Fibroblast of gingiva (primary cell): ENCODE measurements around the gene HOXA9.

Experiments
- DNase-seq: peaks from one replicate; pipeline ENCODE4 v3.0.0-alpha.2; 2011; ENCODE audit warnings: low read depth

Gene HOXA9

DNA sequence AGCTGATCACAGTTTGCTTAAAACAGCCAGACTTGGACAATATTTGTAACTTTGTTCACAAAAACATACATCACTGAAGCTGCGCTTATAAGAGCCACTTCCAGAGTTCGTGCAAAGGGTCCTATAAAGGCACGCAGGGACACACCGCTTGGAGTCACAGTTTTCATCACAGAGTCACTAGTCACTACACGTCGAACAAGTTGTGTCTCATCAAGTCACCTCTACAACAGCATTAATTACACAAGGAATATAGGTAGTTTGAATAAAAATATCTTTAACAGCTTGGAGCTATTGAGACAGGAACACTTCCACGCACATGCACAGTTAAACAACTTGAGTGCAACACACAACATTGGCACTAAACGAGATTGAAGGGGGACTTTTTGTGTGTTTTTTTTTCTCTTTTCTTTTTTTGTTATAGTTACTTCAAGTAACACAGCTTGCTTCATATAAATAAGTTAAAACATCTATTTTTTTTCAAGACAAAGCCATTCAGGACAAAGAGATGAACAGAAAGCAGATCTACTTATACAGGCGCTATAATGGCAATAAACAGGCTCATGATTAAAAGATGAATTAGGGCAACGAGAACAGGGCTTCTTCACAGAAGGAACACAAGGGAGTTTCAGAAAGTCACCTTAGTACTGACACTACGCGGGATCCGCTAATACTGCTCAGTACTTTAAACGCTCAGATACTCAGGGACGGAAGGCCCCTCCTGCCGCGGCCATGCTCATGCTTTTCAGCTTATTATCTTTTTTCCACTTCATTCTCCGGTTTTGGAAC lies 24.0 kb downstream of the HOXA9 start:
- DNase-seq, result no peak

- DNase-seq, result no peak
Observed at GRCh38 chr7:27140126-27140857, 25.0 kb downstream of the HOXA9 start.

DNA sequence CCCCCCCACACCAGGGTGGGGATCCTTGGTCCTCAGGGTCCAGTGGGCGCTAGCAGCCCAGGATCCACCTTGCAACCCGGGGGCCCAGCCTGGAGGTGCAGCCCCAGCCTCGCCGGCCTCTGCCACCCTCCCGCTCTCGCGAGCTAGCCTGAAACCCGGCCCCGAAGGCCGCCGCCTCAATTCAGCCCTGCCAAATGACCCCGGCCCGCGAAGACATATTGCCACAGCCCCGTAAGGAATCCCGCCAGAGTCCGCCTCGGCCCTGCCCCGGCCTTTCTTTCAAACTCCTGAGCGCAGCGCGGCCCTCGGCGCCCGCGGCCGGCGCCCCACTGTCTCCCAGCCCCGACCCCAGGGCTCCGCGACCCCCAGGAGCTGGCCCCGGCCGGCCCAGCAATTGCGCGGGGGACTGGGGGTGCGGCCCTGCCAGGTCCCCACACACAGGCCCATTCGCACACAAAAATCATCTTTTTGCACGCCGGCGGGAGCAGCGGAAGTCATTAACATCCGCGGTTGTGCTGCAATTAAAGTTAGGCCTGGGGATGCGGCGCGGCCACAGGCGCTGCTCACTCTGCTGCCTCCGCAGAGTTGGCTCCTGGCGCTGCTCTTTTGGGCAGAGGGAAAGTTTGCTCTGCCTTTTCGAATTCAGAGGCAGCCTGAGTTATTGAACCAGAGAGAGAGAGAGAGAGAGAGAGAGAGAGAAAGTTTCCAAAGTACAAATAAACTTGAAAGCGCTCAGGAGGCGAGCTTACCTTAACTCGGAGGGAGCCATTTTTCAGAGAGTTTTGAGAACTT lies 25.8 kb downstream of the HOXA9 start:
- no peak for DNase-seq

DNA sequence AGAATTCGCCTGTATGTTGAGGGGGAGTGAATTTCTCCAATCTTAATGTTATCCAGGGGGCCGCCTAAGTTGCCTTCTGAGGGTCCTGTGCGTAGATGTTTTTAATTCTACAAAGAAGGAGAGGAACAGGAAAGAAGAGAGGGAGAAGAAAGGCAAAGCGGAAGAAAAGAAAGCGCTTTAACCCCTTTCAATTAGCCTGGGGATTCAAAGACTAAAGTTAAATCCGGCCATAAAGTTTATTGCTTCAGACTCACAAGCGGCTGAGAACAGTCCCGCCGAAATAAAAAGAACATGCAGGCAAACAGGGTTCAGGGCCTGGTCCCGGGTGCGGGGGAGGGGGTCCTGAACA lies 26.4 kb downstream of the HOXA9 start:
- no peak for DNase-seq

DNA sequence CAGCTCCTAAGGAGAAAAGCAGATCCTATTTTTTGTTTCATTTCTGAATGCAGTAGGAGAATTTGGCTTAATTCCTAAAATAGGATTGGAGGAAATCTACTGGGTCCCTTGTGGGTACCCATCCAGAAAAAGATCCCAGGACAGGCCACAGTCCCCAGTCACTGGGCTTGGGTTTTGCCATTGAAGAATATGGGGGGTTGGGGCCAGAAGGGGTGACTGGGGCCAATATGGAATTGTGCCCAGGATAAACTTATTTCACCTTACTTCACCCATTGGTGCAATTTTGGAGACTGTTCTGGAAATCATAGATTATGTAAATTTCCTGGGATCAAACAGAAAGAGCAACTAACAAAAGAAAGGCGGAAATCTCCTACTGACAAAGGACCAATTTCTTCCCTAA lies 26.9 kb downstream of the HOXA9 start:
- DNase-seq, result no peak

GRCh38 chr7:27137640-27138315 lies 27.6 kb downstream of the HOXA9 start:
- no peak for DNase-seq

GRCh38 chr7:27134392-27134791 lies 30.9 kb downstream of the HOXA9 start:
- peak; percentile 25 for DNase-seq

- no peak for DNase-seq
Observed at GRCh38 chr7:27133409-27134231, 31.7 kb downstream of the HOXA9 start.

DNA sequence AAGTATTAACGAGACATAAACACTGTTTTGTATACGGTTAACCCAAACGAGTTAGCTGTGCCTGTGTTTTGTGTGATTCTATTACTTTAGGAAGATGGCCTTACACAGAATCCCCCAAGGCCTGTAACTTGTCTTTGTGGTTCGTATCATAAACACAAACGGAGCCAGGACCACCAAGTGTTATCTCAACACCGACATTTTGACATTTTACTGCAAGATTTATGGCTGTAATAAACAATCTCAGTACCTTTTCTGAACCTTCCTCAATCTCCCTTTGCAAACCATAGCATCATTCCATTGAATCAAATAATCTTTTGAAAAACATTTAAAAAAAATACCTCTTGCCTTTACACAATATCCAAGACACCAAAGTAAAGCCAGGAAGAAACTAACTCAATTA lies 32.4 kb downstream of the HOXA9 start:
- no peak for DNase-seq

DNA sequence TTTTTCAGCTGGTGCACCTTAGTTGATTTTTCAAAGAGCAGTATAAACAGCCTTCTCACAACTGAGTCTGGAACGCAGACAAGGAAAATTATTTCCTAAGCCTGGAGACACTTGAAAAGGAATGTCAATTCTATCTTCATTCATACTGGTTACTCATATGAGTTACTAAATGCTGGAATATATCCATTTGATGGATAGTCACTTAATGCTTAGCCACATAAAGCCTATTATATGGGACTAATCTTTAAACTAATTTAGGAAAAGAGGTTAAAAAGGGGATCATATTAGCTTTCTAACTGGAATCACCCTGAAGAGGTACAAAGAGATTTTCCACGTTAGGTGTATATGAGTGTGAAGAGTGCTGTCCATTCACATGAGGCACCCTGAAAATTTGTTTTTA lies 33.1 kb downstream of the HOXA9 start:
- no peak for DNase-seq

DNA sequence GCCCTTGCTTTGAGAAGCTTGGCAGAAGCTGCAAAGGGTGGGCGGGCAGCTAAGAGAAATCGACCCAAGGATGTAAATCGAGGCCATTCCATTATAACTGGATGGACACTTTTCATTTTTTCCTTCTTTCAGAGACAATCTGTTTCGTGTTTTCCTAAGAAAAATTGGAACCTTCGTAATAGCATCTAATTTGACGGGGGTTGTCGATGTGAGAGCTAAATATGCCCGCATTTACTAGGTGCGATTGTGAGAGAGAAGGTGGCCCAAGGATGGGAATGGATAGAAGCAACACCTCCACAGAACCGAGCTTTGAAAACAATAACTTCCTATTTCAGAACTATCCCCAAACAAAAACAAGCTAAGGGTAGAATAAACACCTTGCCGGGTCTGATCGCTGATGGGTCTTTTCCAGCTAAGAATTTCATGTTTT lies 33.9 kb downstream of the HOXA9 start:
- DNase-seq, result no peak

GRCh38 chr7:27130540-27131389 lies 34.6 kb downstream of the HOXA9 start, which contains the start of gene HOXA4:
TSS of gene HOXA4 (minus strand) at chr7:27130757. CDS start at chr7:27130733, 24 bp downstream.
- DNase-seq, result no peak

- DNase-seq, result no peak
Observed at GRCh38 chr7:27129729-27130539, 35.4 kb downstream of the HOXA9 start.

DNA sequence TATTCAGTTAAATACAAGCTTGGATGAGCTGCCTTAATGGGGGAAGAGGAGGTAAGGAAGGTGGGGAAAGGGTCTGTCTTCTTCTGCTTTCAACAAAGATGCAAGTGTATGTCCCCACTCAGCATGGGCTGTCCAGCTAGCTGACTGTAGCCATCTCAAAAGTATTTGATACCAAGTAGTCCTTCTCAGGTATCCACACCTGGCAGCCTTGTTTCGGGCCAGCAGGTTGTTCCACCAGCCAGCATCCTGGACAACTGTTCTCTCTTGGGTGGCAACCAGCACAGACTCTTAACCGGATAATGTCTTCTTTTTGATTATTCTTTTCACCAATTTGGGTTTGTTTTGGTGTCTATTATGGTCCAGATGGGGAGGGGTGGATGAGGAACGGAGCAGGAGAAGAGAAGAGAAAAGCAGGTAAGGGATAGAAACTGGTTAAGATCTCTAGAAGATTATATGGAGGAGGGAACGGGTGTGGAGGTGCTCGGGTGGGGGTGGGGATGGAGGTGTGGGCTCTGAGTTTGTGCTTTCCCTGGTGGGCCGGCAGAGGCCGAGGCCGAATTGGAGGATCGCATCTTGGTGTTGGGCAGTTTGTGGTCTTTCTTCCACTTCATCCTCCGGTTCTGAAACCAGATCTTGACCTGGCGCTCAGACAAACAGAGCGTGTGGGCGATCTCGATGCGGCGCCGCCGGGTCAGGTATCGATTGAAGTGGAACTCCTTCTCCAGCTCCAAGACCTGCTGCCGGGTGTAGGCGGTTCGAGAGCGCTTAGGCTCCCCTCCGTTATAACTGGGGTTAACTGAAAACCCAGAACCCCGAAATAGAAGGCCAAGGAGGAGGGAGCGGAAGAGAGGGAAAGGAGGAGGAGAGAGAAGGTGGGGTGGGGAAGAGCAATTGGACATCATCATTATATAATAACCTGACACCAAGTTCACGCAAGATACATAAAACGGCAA lies 36.3 kb downstream of the HOXA9 start:
- DNase-seq, result no peak

GRCh38 chr7:27128034-27128433 lies 37.3 kb downstream of the HOXA9 start:
- no peak for DNase-seq

DNA sequence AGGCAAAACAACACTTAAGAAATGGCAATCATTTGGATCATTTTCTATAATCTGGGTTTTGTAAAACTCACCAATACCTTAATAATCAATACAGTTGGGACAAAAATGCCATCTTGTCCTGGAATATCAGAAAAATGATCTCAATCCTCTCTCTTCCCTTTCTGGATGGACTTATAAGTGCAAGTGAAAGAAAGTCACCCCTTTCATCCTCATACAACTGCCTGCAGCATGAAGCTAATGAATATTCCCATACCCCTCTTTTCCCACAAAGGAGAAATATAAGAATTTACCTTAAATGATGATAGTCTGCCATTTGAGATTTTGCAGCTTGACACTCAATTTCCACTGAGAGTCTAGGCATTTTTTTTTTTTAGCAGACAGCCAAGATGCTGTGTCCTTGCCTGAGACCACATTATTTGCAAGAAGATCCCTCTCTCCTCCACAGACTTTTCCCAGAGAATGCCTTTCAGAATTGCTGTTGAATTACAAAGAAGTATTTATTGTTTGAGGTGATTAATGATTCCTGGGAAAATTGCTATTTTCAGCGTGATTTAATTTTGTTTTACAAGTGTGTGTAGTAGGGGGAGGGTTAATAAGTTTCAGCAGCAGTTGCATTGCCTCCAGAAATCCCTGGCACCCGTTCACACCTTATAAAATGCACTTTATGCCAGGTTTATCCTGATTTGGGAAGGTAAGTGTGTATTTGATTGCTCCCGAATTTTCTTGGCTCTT lies 38.6 kb downstream of the HOXA9 start:
- no peak for DNase-seq

GRCh38 chr7:27125986-27126394 lies 39.3 kb downstream of the HOXA9 start:
- no peak for DNase-seq
